B cell (primary cell): Measurements from ENCODE around the gene HPN. TPM values are rescaled to one million over a fixed set of nuclear protein-coding genes. Genes with fewer than 3 reads are reported as not detected.

ENCODE experiments used
- ATAC-seq: fragments of 200-7000 bp; cut with Tn5 transposase; one replicate; pipeline ENCODE4 v1.10.0; 2021; ENCODE audit warnings: low read depth, mild to moderate bottlenecking, moderate number of reproducible peaks, moderate library complexity
- CTCF ChIA-PET: fragments of 350-600 bp; sonication (Branson Sonifier 250); formaldehyde crosslinking; loops from one replicate; lab custom pipeline; 2021; ENCODE audit warnings: antibody characterized with exemption, inconsistent platforms; lab: Charles Lee
- POLR2A ChIA-PET: fragments of 350-600 bp; sonication (Branson Sonifier 250); formaldehyde crosslinking; loops from one replicate; lab custom pipeline; 2021; ENCODE audit warnings: antibody characterized with exemption; lab: Charles Lee
- DNase-seq: peaks from one replicate; pipeline ENCODE4 v3.0.0; 2013
- H2AFZ ChIP-seq: 2 replicates; pipeline ENCODE4 v1.6.1; 2012; ENCODE audit warnings: mild to moderate bottlenecking, low read depth, low read length; ENCODE audit not compliant: insufficient read depth, poor library complexity, severe bottlenecking
- H3K27ac ChIP-seq, 2 donors: 1 replicate in 1 of 2; 2 replicates in 1 of 2; pipeline ENCODE4 v1.5.1; 2012 to 2013; ENCODE audit warnings: low read length in 2 of 2, mild to moderate bottlenecking in 2 of 2, moderate library complexity in 1 of 2
- H3K27me3 ChIP-seq, 4 experiments: fragments of 200-600 bp in 1 of 4; sonication (generic) in 1 of 4; replicated peaks in 1 of 4; 1 replicate in 2 of 4; 2 replicates in 2 of 4; pipeline versions ENCODE4 v1.6.1 to v1.7.0; 2013 to 2016; ENCODE audit warnings: low read length in 3 of 4, mild to moderate bottlenecking in 2 of 4, mixed read lengths in 1 of 4, moderate library complexity in 1 of 4; ENCODE audit not compliant: insufficient read depth in 4 of 4, control insufficient read depth in 3 of 4; ENCODE audit errors: control extremely low read depth in 1 of 4
- H3K36me3 ChIP-seq, 2 experiments: replicated peaks in 1 of 2; 1 replicate in 1 of 2; 2 replicates in 1 of 2; pipeline versions ENCODE4 v1.6.1 to v1.7.1; 2013; ENCODE audit warnings: low read length in 1 of 2; ENCODE audit not compliant: insufficient read depth in 2 of 2, control insufficient read depth in 1 of 2; ENCODE audit errors: control extremely low read depth in 1 of 2, extremely low read depth in 1 of 2
- H3K4me1 ChIP-seq, 2 donors: fragments of 200-600 bp in 1 of 2; sonication (generic) in 1 of 2; 1 replicate in 1 of 2; 2 replicates in 1 of 2; pipeline versions ENCODE4 v1.5.1 to v1.6.1; 2013 to 2017; ENCODE audit warnings: low read length in 2 of 2; ENCODE audit not compliant: control insufficient read depth in 2 of 2, insufficient read depth in 2 of 2
- H3K4me2 ChIP-seq: replicated peaks from 2 replicates; pipeline ENCODE3; 2012; ENCODE audit warnings: mild to moderate bottlenecking, low read depth, low read length; ENCODE audit not compliant: poor library complexity, severe bottlenecking
- H3K4me3 ChIP-seq, 5 experiments: fragments of 200-600 bp in 1 of 5; sonication (generic) in 1 of 5; 1 replicate in 3 of 5; 2 replicates in 2 of 5; pipeline versions ENCODE4 v1.5.1 to v1.7.0; 2011 to 2016; ENCODE audit warnings: low read length in 4 of 5, mild to moderate bottlenecking in 4 of 5, low read depth in 2 of 5, control low read depth in 1 of 5, moderate library complexity in 1 of 5; ENCODE audit not compliant: insufficient read depth in 1 of 5; ENCODE audit errors: control extremely low read depth in 1 of 5, extremely low read depth in 1 of 5
- H3K79me2 ChIP-seq: fragments of 200-600 bp; sonication (generic); one replicate; pipeline ENCODE4 v1.6.0; 2016; ENCODE audit warnings: low read length; ENCODE audit not compliant: control insufficient read depth, insufficient read depth
- H3K9ac ChIP-seq: fragments of 200-600 bp; sonication (generic); 2 replicates; pipeline ENCODE4 v1.6.1; 2017; ENCODE audit warnings: mild to moderate bottlenecking, low read length, moderate library complexity
- H3K9me3 ChIP-seq, 3 donors: one replicate each; pipeline versions ENCODE4 v1.6.1 to v1.7.1; 2013; ENCODE audit warnings: low read length in 2 of 3; ENCODE audit not compliant: control insufficient read depth in 2 of 3, insufficient read depth in 1 of 3; ENCODE audit errors: control extremely low read depth in 1 of 3
- H4K20me1 ChIP-seq: 2 replicates; pipeline ENCODE4 v1.6.0; 2012; ENCODE audit warnings: mild to moderate bottlenecking, low read length; ENCODE audit not compliant: insufficient read depth, control insufficient read depth, poor library complexity, severe bottlenecking
- H3K27ac Mint-ChIP-seq: one replicate; pipeline ENCODE4 v1.8.0; 2021; ENCODE audit warnings: mixed read lengths
- H3K27me3 Mint-ChIP-seq: one replicate; pipeline ENCODE4 v1.8.0; 2021; ENCODE audit warnings: mixed read lengths
- H3K4me1 Mint-ChIP-seq: one replicate; pipeline ENCODE4 v1.8.0; 2021; ENCODE audit warnings: mixed read lengths
- H3K4me3 Mint-ChIP-seq: one replicate; pipeline ENCODE4 v1.8.0; 2021; ENCODE audit warnings: mixed read lengths
- H3K9me3 Mint-ChIP-seq: one replicate; pipeline ENCODE4 v1.8.0; 2022; ENCODE audit warnings: mixed read lengths; ENCODE audit not compliant: insufficient read depth
- EZH2 ChIP-seq: IDR thresholded peaks from 2 replicates; pipeline ENCODE4 v1.6.1; 2012; ENCODE audit warnings: borderline replicate concordance, low read depth, mild to moderate bottlenecking, moderate library complexity, low read length; ENCODE audit not compliant: insufficient read depth, poor library complexity, severe bottlenecking
- WGBS: methylation state at CpG from one replicate; pipeline ENCODE4 v1.1.5; 2013; ENCODE audit warnings: missing lambda C conversion rate; ENCODE audit not compliant: insufficient coverage; 5-methylcytosine and 5-hydroxymethylcytosine counted together
- intact Hi-C: fragments of 100-400 bp; cut with micrococcal nuclease; formaldehyde crosslinking; loops from one replicate; pipeline ENCODE4 v1.10.0; 2022
- polyA plus RNA-seq: library from polyadenylated mRNA; depleted of rRNA; stranded (reverse); fragments of >200 nt; gene quantifications from 2 replicates; pipeline ENCODE4 v1.2.3, GENCODE V29; 2012
- total RNA-seq, 2 donors: library from RNA; stranded (reverse); fragments of 120-200 nt in 1 of 2; gene quantifications; 1 replicate in 1 of 2; 2 replicates in 1 of 2; pipeline versions ENCODE4 v1.2.3 to v1.2.4, GENCODE V29; 2013 to 2022
- TF ChIP-seq, protein P1 (sequence below): fragments of 200-600 bp; IDR thresholded peaks from one replicate; pipeline ENCODE4 v1.8.0; 2022; ENCODE audit warnings: antibody characterized with exemption, mild to moderate bottlenecking

HPN gene
- total and polyA plus RNA-seq, 2 donors (not counting 1 experiment from before 2014, with no cell fraction given) = 0.30 TPM; not detected in 1

DNA sequence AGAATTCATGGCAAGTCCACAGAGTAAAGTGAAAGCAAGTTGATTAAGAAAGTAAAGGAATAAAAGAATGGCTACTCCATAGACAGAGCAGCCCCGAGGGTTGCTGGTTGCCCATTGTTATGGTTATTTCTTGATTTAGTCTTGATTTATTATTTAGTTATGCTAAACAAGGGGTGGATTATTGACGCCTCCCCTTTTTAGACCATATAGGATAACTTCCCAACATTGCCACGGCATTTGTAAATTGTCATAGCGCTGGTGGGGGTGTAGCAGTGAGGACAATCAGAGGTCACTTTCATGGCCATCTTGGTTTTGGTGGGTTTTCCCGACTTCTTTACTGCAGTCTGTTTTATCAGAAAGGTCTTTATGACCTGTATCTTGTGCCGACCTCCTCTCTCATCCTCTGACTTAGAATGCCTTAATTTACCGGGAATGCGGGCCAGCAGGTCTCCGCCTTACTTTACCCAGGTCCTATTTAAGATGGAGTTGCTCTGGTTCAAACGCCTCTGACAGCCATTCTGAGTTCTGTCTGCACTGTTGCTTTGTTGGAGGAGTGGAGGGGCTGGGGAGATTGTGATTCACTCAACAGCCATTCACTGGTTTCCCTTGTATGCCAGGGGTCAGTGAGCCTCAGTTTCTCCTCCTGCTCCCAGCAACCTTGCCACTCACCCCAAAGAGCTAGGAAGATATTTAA is 27.6 kb downstream of the HPN start:
- H3K27me3 ChIP-seq = no peaks in the 10 kb centered on the region
- H3K9me3 ChIP-seq = peaks cover 0 to 18% (median 10%) of the 10 kb centered on the region in 3 donors
- H3K79me2 ChIP-seq = no peaks in the 10 kb centered on the region
- CTCF ChIA-PET = interaction anchor here (1.0 to 6.0 kb wide), 9 partner anchors 14 to 148 kb away, joined by 3 to 192 read pairs (median 12); partner anchors contain the start of genes FXYD1 and LGI4
- no peaks in the 10 kb centered on the region for H3K27me3 Mint-ChIP-seq
- no peak for DNase-seq
- peak overlapping the region; percentile 30 for H2AFZ ChIP-seq
- no peak overlapping the region for H3K4me3 Mint-ChIP-seq
- peak overlapping the region in 1 of 2 donors; percentile 10 for H3K27ac ChIP-seq
- no peaks in the 10 kb centered on the region for H3K9me3 Mint-ChIP-seq
- H3K4me3 ChIP-seq = no peak overlapping the region
- ATAC-seq = no peak
- TF ChIP-seq, protein P1, sequence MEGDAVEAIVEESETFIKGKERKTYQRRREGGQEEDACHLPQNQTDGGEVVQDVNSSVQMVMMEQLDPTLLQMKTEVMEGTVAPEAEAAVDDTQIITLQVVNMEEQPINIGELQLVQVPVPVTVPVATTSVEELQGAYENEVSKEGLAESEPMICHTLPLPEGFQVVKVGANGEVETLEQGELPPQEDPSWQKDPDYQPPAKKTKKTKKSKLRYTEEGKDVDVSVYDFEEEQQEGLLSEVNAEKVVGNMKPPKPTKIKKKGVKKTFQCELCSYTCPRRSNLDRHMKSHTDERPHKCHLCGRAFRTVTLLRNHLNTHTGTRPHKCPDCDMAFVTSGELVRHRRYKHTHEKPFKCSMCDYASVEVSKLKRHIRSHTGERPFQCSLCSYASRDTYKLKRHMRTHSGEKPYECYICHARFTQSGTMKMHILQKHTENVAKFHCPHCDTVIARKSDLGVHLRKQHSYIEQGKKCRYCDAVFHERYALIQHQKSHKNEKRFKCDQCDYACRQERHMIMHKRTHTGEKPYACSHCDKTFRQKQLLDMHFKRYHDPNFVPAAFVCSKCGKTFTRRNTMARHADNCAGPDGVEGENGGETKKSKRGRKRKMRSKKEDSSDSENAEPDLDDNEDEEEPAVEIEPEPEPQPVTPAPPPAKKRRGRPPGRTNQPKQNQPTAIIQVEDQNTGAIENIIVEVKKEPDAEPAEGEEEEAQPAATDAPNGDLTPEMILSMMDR = no peak
- TF ChIP-seq EZH2 = no peak
- no peak overlapping the region for H3K27ac Mint-ChIP-seq
- POLR2A ChIA-PET = no interaction called here
- 94% methylated on average over 2 of the region's 10 CpGs for WGBS
- intact Hi-C loops = loop anchor here (5.0 kb wide), 1 partner anchor 198 kb away; the partner anchor contains the start of gene USF2
- H3K36me3 ChIP-seq = no peaks in the 10 kb centered on the region
- peaks cover 30% of the 10 kb centered on the region for H3K4me1 Mint-ChIP-seq
- peaks cover 13 to 29% of the 10 kb centered on the region in 2 donors for H3K4me1 ChIP-seq
- no peaks in the 10 kb centered on the region for H4K20me1 ChIP-seq
- peak overlapping the region; percentile 20 for H3K4me2 ChIP-seq
- no peak overlapping the region for H3K9ac ChIP-seq

DNA sequence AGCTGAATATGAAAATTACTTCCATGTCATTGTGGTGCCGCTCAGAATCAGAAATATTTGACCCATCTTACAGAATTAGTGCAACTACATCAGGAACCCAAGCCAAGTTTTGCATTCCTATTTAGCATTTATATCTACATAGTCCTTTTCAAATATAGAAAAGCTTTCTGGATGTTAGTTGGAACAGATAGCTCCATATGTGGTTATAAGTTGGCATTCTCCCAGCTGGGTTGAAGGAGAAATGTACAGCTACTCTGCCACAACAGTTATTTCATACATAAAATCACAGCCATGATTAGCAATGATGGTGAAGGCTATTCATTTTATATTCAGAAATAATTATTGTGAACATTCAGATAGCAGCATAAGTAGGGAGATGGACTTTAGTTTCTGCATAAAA is 28.2 kb downstream of the HPN start:
- ATAC-seq (no peak), DNase-seq (no peak)
- no CpG with 5 or more reads among the region's 1 CpG for WGBS
- intact Hi-C loops = loop anchor here (5.0 kb wide), 1 partner anchor 198 kb away; the partner anchor contains the start of gene USF2
- no peaks in the 10 kb centered on the region for H3K27me3 Mint-ChIP-seq
- Histone ChIP-seq H3K4me1 (peaks cover 17 to 35% of the 10 kb centered on the region in 2 donors), H2AFZ (peak overlapping the region; percentile 30), H3K36me3 (no peaks in the 10 kb centered on the region), H3K27me3 (no peaks in the 10 kb centered on the region), H3K79me2 (no peaks in the 10 kb centered on the region), H3K4me3 (no peak overlapping the region), H3K9me3 (peaks cover 0 to 18% (median 10%) of the 10 kb centered on the region in 3 donors), H3K4me2 (peak overlapping the region; percentile 20), H4K20me1 (no peaks in the 10 kb centered on the region), H3K27ac (peak overlapping the region in 1 of 2 donors; percentile 10), H3K9ac (no peak overlapping the region)
- no peaks in the 10 kb centered on the region for H3K9me3 Mint-ChIP-seq
- CTCF ChIA-PET = interaction anchor here (0.6 to 2.8 kb wide), 13 partner anchors 11 to 875 kb away, joined by 3 to 27 read pairs (median 5); partner anchors contain the start of gene LGI4
- H3K4me1 Mint-ChIP-seq = peaks cover 33% of the 10 kb centered on the region
- H3K4me3 Mint-ChIP-seq = no peak overlapping the region
- H3K27ac Mint-ChIP-seq = no peak overlapping the region
- no peak for TF ChIP-seq EZH2
- TF ChIP-seq, protein P1 = no peak
- POLR2A ChIA-PET = no interaction called here
